ENCODE data around the gene TMEM63A.

Gene TMEM63A

GRCh38 chr1:225822655-225823403, 59.4 kb downstream of the TMEM63A start:
- TF ChIP-seq CTCF (IDR thresholded peaks at IDR 0.05; ENCODE audit: low read depth, low read length, missing control alignments), result no peak
- DNase-seq (ENCODE audit: extremely low read depth, low read depth), result no peak
- H3K4me3 ChIP-seq (replicated peaks; ENCODE audit: low read depth, low read length), result no peak overlapping the region

GRCh38 chr1:225820522-225821120, 61.6 kb downstream of the TMEM63A start:
- no peak for TF ChIP-seq CTCF (IDR thresholded peaks at IDR 0.05; ENCODE audit: low read depth, low read length, missing control alignments)
- no peak overlapping the region for H3K4me3 ChIP-seq (replicated peaks; ENCODE audit: low read depth, low read length)
- DNase-seq (ENCODE audit: extremely low read depth, low read depth), result no peak

GRCh38 chr1:225819346-225820192, 62.6 kb downstream of the TMEM63A start:
- DNase-seq (ENCODE audit: extremely low read depth, low read depth), result no peak
- no peak for TF ChIP-seq CTCF (IDR thresholded peaks at IDR 0.05; ENCODE audit: low read depth, low read length, missing control alignments)
- H3K4me3 ChIP-seq (replicated peaks; ENCODE audit: low read depth, low read length), result no peak overlapping the region

- no peak for DNase-seq (ENCODE audit: extremely low read depth, low read depth)
- TF ChIP-seq CTCF (IDR thresholded peaks at IDR 0.05; ENCODE audit: low read depth, low read length, missing control alignments), result no peak
- no peak overlapping the region for H3K4me3 ChIP-seq (replicated peaks; ENCODE audit: low read depth, low read length)
Measured at GRCh38 chr1:225818229-225818628, 64.0 kb downstream of the TMEM63A start.

GRCh38 chr1:225817611-225818061, 64.5 kb downstream of the TMEM63A start:
- peak; percentile 83 for DNase-seq (ENCODE audit: extremely low read depth, low read depth)

More at GRCh38 chr1:225817611-225818061, 64.5 kb downstream of the TMEM63A start:
- H3K4me3 ChIP-seq (replicated peaks; ENCODE audit: low read depth, low read length), result no peak overlapping the region
- TF ChIP-seq CTCF (IDR thresholded peaks at IDR 0.05; ENCODE audit: low read depth, low read length, missing control alignments), result no peak
